Peyer's patch (tissue), 4 donors: Measurements from ENCODE around the gene LPIN1. TPM values are rescaled to one million over a fixed set of nuclear protein-coding genes. Genes with fewer than 3 reads are reported as not detected.

Experiments
- DNase-seq, 3 donors: peaks; one replicate each; pipeline ENCODE4 v3.0.0-alpha.2; 2017 to 2019
- H3K27ac ChIP-seq, 4 donors: fragments of 200-600 bp; sonication (generic); one replicate each; pipeline ENCODE4 v1.5.1; 2016 to 2019
- H3K27me3 ChIP-seq, 2 donors: fragments of 200-600 bp; sonication (generic); one replicate each; pipeline ENCODE4 v1.5.1; 2019
- H3K36me3 ChIP-seq, 3 donors: fragments of 200-600 bp; sonication (generic); one replicate each; pipeline ENCODE4 v1.5.1; 2016 to 2019
- H3K4me1 ChIP-seq, 4 donors: fragments of 200-600 bp; sonication (generic); one replicate each; pipeline ENCODE4 v1.5.1; 2016 to 2019
- H3K4me3 ChIP-seq, 4 donors: fragments of 200-600 bp; sonication (generic); 1 replicate in 3 of 4; 2 replicates in 1 of 4; pipeline ENCODE4 v1.5.1; 2016 to 2019; ENCODE audit warnings: mild to moderate bottlenecking in 1 of 4
- H3K9me3 ChIP-seq, 4 donors: fragments of 200-600 bp; sonication (generic); one replicate each; pipeline ENCODE4 v1.5.1; 2016 to 2019; ENCODE audit warnings: mild to moderate bottlenecking in 1 of 4
- POLR2A ChIP-seq, 2 donors: fragments of 450-650 bp; IDR thresholded peaks; one replicate each; pipeline ENCODE4 v1.5.1; 2017; ENCODE audit warnings: antibody characterized with exemption in 2 of 2, mild to moderate bottlenecking in 2 of 2, moderate library complexity in 2 of 2
- total RNA-seq, 4 donors: library from RNA; depleted of rRNA; stranded (reverse); fragments of >200 nt; gene quantifications; one replicate each; pipeline ENCODE4 v1.1.0, GENCODE V29; 2016
- TF ChIP-seq, protein P1 (sequence below), 6 experiments: fragments of 450-650 bp in 4 of 6; fragments of 200-600 bp in 2 of 6; sonication (generic) in 1 of 6; IDR thresholded peaks; one replicate each; pipeline ENCODE4 v1.5.1; 2017 to 2019; ENCODE audit warnings: antibody characterized with exemption in 6 of 6, mild to moderate bottlenecking in 3 of 6, moderate library complexity in 1 of 6

Gene LPIN1
- total RNA-seq, 4 donors from 2014 or later: 28.7 to 69.3 (median 44.0) TPM

DNA sequence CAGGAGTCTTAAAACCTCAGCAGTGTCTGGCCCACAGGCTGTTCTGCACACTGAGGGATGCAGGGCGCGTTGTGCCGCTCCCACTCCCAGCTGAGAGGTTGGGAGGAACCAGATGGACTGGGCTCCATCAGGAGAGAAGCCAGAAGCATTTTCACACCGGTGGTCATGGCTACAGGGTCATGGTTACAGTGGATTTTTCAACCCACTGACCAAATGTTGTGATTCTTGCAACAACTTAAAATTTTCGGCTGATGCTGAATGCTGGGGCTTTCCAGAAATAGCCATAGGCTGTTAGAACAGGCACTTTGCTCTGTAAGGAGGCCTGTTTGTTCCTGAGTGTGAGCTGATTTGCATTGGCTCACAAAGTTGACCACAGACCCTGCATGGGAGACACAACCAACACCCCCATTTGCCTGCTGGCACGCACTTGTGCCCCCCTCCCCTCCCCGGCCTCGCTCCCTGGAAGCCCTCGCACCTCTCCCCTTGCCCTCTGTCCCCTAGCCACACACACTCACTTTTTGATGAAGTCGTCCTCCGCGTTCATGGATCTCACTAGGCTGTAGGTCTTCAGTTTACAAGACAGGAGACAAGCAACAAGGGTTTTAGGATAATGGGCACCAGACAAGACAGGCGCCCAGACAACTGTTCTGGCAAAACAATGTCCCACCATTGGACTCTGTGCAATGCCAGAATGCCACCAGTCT lies 3.4 kb downstream of the LPIN1 start:
- H3K36me3 ChIP-seq: no peaks in the 10 kb centered on the region
- H3K4me1 ChIP-seq: peaks cover 7 to 75% (median 53%) of the 10 kb centered on the region in 4 donors
- peak overlapping the region; percentile 55 to 96 (median 90) for H3K27ac ChIP-seq
- no peaks in the 10 kb centered on the region for H3K9me3 ChIP-seq
- no peaks in the 10 kb centered on the region for H3K27me3 ChIP-seq
- TF ChIP-seq, protein P1, sequence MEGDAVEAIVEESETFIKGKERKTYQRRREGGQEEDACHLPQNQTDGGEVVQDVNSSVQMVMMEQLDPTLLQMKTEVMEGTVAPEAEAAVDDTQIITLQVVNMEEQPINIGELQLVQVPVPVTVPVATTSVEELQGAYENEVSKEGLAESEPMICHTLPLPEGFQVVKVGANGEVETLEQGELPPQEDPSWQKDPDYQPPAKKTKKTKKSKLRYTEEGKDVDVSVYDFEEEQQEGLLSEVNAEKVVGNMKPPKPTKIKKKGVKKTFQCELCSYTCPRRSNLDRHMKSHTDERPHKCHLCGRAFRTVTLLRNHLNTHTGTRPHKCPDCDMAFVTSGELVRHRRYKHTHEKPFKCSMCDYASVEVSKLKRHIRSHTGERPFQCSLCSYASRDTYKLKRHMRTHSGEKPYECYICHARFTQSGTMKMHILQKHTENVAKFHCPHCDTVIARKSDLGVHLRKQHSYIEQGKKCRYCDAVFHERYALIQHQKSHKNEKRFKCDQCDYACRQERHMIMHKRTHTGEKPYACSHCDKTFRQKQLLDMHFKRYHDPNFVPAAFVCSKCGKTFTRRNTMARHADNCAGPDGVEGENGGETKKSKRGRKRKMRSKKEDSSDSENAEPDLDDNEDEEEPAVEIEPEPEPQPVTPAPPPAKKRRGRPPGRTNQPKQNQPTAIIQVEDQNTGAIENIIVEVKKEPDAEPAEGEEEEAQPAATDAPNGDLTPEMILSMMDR (IDR thresholded peaks at IDR 0.05): no peak
- no peak for TF ChIP-seq POLR2A (IDR thresholded peaks at IDR 0.05)
- peak in 2 of 3 donors; percentile 57 to 65 for DNase-seq
- peak overlapping the region in 1 of 4 donors; percentile 2 for H3K4me3 ChIP-seq

DNA sequence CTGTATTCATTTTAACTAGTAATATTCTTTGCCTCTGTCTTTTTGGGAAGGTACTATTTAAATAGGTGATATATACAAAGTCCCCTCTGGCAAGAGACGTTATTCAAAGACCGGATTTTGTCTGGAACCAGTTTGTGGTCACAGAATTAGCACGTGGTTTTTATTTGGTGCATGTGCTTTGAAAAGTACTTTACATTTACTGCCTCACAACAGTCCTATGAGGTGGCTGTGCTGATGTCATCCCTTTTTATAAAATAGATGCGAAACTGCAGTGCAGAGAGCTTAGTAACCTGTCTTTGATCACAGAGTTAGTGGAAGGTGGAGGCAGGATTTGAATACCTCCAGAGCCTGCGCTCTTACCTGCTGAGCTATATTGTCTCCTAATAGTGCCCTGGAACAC lies 4.0 kb downstream of the LPIN1 start:
- TF ChIP-seq, protein P1 (IDR thresholded peaks at IDR 0.05): no peak
- peak in 1 of 2 donors; percentile 21 for TF ChIP-seq POLR2A (IDR thresholded peaks at IDR 0.05)
- peak in 2 of 3 donors; percentile 59 to 74 for DNase-seq
- no peak overlapping the region for H3K4me3 ChIP-seq
- peaks cover 7 to 74% (median 53%) of the 10 kb centered on the region in 4 donors for H3K4me1 ChIP-seq
- no peaks in the 10 kb centered on the region for H3K27me3 ChIP-seq
- no peaks in the 10 kb centered on the region for H3K36me3 ChIP-seq
- no peaks in the 10 kb centered on the region for H3K9me3 ChIP-seq
- peak overlapping the region; percentile 65 to 96 (median 90) for H3K27ac ChIP-seq

DNA sequence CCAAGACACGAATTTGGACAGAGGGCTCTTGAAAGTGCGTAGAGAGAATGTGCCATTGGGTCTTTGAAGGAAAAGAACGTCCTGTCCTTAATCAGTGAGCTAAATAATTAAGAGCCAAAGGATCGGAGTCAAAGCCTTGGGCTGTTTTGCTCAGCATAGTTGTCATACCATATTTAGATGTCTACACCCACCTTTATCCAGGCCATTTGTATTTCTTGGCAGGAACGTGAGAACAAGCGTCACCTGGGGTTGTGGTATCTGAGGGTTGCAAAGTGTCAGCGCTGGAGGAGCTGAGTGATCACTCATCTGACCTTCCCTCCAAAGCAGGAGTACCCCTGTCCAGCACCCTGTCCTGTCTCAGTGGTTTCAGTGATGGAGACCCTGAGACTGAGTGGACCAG lies 4.5 kb downstream of the LPIN1 start:
- Histone ChIP-seq H3K4me3 (no peak overlapping the region), H3K27ac (peak overlapping the region; percentile 65 to 96 (median 90)), H3K9me3 (no peaks in the 10 kb centered on the region), H3K27me3 (no peaks in the 10 kb centered on the region), H3K4me1 (peaks cover 7 to 70% (median 50%) of the 10 kb centered on the region in 4 donors), H3K36me3 (no peaks in the 10 kb centered on the region)
- peak in 2 of 3 donors; percentile 37 to 66 for DNase-seq
- no peak for TF ChIP-seq POLR2A (IDR thresholded peaks at IDR 0.05)
- TF ChIP-seq, protein P1 (IDR thresholded peaks at IDR 0.05): no peak

DNA sequence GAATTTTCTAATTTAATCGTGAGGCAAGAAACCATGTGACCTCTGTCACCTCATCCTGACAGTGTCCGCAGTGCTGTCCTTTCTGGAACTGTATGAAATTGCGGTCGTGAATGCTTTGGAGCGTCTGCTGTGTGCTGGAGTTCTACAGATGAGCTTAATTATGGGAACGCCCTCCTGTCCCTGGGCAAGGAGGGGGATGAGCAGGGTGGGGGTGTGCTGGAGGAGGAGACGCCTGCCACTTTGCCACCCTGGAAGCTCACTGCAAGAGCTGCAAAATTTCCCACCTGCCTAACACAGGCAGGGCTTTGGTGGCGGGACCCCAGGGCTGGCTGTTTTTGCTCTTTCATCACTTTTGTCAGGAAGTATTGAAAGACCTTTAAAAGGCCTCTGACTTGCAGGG lies 6.5 kb downstream of the LPIN1 start:
- no peaks in the 10 kb centered on the region for H3K36me3 ChIP-seq
- no peaks in the 10 kb centered on the region for H3K27me3 ChIP-seq
- H3K4me1 ChIP-seq: peaks cover 3 to 58% (median 54%) of the 10 kb centered on the region in 4 donors
- no peaks in the 10 kb centered on the region for H3K9me3 ChIP-seq
- H3K27ac ChIP-seq: peak overlapping the region; percentile 84 to 88 (median 88)
- no peak for DNase-seq
- no peak overlapping the region for H3K4me3 ChIP-seq
- no peak for TF ChIP-seq POLR2A (IDR thresholded peaks at IDR 0.05)
- TF ChIP-seq, protein P1 (IDR thresholded peaks at IDR 0.05): no peak

DNA sequence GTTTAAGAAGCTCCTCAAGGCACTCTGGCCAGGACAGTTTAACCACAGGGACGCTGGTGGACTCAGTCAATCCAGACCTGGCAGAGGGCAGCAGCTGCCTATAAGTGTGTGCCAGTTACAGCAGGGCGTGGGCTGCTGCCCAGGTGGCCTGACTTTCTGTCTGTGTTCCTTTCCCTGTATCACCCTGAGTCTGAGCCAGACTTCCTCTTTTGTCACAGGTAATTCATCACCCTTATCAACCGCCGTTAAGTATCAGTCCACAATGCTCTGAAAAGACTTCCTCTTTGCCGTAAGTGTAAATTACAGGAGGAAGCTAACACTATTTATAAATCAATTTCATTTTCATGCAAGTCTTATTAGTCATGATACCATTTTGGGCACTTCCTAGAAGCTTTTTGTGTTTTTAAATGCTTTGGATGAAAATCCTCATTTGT lies 7.0 kb downstream of the LPIN1 start:
- peak overlapping the region; percentile 5 to 38 (median 30) for H3K4me3 ChIP-seq

More for the DNA sequence above, 7.0 kb downstream of the LPIN1 start:
- Histone ChIP-seq H3K4me1 (peaks cover 3 to 54% (median 52%) of the 10 kb centered on the region in 4 donors), H3K27ac (peak overlapping the region; percentile 84 to 88 (median 88)), H3K9me3 (no peaks in the 10 kb centered on the region), H3K36me3 (no peaks in the 10 kb centered on the region), H3K27me3 (no peaks in the 10 kb centered on the region)
- peak; percentile 68 to 90 (median 77) for DNase-seq
- TF ChIP-seq POLR2A (IDR thresholded peaks at IDR 0.05): peak in 1 of 2 donors; percentile 12
- TF ChIP-seq, protein P1 (IDR thresholded peaks at IDR 0.05): peak in 3 of 6 experiments; percentile 18 to 25 (median 20)
